ENCODE measurements around the gene AKIP1. TPM values are rescaled to one million over a fixed set of nuclear protein-coding genes. Genes with fewer than 3 reads are reported as not detected.

Gene AKIP1
- total RNA-seq: 18.3 and 21.9 TPM in 2 replicates

GRCh38 chr11:8911029-8911823 lies at the start of gene AKIP1:
TSS of gene AKIP1 (plus strand) at chr11:8911189. CDS start at chr11:8911450, 261 bp downstream.

GRCh38 chr11:8932564-8933180 lies 21.7 kb downstream of the AKIP1 start, which contains the start of gene C11orf16:
TSS of gene C11orf16 (minus strand) at chr11:8932947. CDS start at chr11:8932308, 639 bp downstream.

GRCh38 chr11:8942518-8943066 lies 31.6 kb downstream of the AKIP1 start, which contains the start of gene ASCL3:
TSS of gene ASCL3 (minus strand) at chr11:8943016. CDS start at chr11:8938161, 4,855 bp downstream.

GRCh38 chr11:8964324-8965320 lies 53.6 kb downstream of the AKIP1 start, which contains the start of gene TMEM9B:
TSS of gene TMEM9B (minus strand) at chr11:8964442. CDS start at chr11:8964313, 129 bp downstream.

Small RNAs within 50 kb of the gene (small RNA-seq; reads per million reads assigned to genes)
- gene RF00019: not detected

Other genes starting within 250 kb of the AKIP1 start
- gene TRIM66, start 228.5 kb upstream of the AKIP1 start, total RNA-seq: 4.4 and 9.1 TPM in 2 replicates
- 695 and 842 TPM in 2 replicates for gene RPL27A, start 228.4 kb upstream of the AKIP1 start, total RNA-seq
- not detected in 2 replicates for gene C11orf16, start 21.8 kb downstream of the AKIP1 start, total RNA-seq
- gene ASCL3, start 31.8 kb downstream of the AKIP1 start, total RNA-seq: not detected in 2 replicates
- gene TMEM9B, start 53.3 kb downstream of the AKIP1 start, total RNA-seq: 36.1 and 39.4 TPM in 2 replicates
- 16.9 and 20.0 TPM in 2 replicates for gene NRIP3, start 92.8 kb downstream of the AKIP1 start, total RNA-seq
- gene SCUBE2, start 180.4 kb downstream of the AKIP1 start, total RNA-seq: 0.50 and 0.80 TPM in 2 replicates

All from thoracic aorta endothelial cell (primary cell).